SH-SY5Y (cell line): ENCODE results near the gene ADRA2C.

Experiments
- GATA2 ChIP-seq: IDR thresholded peaks from 2 replicates; pipeline ENCODE4 v1.6.1; 2011; ENCODE audit warnings: mild to moderate bottlenecking, low read depth, low read length
- GATA3 ChIP-seq: IDR thresholded peaks from 2 replicates; pipeline ENCODE4 v1.6.1; 2011; ENCODE audit warnings: low read depth, mild to moderate bottlenecking, low read length, moderate library complexity

The ADRA2C gene

DNA sequence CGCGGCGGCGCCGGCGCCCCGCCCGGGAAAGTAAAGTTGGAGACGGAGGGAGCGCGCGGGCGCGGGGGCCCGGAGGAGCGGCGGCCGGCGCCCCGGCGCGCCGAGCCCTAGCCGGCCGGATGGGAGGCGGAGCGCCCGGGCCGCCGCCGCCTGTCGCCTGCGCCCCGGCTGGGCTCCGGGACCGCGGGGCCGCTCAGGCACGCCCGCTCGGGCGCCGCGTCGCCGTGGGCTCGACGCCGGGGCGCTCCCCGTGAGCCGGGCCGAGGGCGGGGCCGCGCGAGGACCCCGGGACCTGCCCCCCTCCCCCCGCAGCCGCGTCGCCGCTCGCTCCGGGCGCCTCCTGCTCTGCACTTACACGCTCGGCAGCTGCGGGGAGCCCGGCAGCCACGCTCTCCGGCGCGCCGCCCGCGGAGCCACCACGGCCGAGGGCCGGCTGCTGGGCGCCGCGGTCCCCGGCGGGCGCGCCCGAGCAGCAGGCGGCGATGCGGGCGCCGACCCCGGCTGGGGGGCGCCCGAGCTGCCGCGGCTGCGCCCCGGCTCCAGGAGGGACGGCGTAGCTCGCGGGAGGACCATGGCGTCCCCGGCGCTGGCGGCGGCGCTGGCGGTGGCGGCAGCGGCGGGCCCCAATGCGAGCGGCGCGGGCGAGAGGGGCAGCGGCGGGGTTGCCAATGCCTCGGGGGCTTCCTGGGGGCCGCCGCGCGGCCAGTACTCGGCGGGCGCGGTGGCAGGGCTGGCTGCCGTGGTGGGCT lies at the start of gene ADRA2C:
ADRA2C (plus strand) TSS at position 350 of the 749 bp plus-strand sequence; CDS start at position 572, 222 bp downstream.
- TF ChIP-seq GATA2 (no peak), GATA3 (no peak)

DNA sequence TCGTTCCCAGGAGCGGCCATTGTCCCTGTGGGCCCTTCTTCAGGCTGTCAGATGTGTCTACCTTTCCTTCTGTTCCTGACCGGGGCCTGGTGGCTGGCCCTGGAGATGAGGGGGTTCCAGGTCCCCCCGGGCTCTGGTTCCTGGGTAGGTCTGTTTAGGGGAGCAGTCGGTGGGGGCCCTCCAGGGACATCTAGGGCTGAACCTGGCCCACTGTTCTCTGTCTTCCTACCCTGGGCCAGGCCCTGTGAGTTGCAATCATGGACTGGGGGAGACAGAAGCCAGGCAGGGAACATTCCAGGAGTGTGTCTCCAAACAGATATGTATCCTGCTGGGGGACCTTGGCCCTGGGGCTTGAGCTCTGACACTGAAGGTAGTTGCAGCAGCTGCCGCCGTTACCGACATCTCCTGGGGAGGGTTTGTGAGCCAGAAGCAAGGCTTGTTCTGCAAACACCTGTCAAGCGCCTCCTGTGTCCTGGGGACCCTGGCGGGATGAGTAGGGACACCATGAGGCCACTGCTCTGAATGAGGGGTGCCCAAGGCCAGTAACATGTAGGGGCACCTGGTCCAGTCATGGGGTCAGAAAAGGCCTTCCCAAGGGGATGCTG lies 49.5 kb upstream of the ADRA2C start:
- no peak for TF ChIP-seq GATA2
- no peak for TF ChIP-seq GATA3

DNA sequence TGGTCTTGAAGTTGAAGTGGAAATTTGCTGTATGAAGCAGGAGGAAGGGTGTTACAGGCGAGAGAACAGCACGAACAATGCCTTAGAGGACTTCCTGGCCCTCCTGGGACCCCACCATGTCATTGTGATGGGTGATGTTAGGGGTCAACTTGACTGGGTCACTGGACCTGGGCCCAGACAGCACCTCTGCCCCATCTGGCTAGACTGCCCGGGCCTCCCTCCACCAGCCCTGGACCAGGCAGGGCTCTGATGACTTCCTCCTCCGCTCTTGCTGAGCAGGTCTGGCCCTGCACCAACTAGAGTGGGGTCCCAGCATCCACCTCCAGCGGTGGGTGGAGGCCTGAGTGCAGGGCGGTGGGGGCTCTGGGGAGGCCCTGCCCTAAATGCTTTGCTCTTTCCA lies 48.9 kb upstream of the ADRA2C start:
- TF ChIP-seq GATA3 (no peak), GATA2 (no peak)

DNA sequence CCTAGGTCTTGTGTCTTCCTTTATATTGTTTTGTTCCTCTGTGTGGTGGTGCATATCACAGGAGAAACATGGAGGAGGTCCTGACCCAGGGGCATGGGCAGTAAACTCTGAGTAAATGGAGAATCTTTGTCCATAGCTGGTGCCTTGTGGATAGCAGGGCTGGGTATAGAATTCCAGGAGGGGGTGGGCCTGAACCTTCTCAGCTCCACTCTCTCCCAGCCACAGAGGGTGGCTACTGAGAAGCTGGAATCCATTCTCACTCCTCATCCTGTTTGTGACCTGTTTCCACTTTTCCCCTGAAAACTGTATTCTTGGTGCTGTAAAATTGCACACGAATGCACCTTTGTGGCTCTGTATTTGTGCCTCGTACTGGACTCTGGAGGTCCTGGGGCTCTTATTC lies 47.7 kb upstream of the ADRA2C start:
- TF ChIP-seq GATA3 (no peak), GATA2 (no peak)

DNA sequence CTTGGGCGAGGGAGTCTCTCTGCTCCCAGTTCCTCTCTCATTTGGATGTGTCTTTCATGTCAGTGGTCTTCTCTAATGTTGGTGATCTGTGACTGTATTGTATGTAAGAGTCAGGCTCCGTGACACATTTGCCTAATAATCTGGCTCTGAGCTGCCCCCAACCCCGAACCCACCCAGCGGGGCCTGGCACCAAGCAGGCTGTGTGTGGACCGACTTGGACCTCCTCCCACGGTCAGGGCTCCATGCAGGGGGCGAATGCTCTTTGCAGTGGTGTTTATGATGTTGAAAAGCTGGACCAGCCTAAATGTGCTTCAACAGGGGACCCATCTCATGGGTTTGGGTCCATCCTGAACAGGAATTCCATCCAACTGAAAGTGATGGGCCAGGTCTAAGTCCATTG lies 47.0 kb upstream of the ADRA2C start:
- no peak for TF ChIP-seq GATA2
- no peak for TF ChIP-seq GATA3

DNA sequence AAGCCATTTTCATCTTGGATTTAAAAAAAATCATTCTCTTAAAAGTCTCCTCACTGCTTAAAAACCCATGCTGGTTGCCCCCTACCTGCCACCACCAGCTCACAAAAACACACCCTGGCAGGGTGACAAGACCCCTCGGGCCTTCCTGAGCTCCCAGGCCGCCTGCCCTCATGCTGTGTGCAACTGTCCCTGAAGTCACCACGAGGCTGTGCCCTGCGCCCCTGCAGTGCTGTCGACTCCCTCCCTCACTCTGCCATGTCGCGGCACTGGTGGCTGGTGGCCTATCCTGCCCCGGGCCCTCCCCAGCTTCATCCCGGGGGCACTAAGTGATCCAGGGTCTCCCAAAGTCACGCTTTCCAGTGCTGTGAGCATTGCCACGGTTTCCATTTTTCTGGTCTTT lies 46.3 kb upstream of the ADRA2C start:
- TF ChIP-seq GATA3 = no peak
- no peak for TF ChIP-seq GATA2

DNA sequence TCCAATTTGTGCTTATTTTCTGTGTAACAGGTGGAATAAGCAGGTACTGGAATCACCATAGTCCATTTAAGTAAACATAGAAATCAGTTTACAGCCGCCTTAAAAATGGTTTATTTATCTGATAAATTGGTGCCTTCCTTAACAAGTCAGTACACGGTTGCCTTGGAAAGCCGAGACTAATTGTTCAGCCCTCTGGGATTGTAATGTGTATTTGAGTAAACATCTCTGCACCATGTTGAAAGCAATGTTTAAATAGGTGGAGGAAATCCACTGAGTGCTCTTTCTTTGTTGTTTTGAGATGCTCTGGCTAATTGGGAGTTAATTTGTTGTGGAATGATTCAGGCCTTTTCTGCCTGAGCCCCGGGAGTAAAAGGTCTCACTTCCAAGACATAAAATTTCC lies 45.7 kb upstream of the ADRA2C start:
- TF ChIP-seq GATA3 (no peak), GATA2 (no peak)

DNA sequence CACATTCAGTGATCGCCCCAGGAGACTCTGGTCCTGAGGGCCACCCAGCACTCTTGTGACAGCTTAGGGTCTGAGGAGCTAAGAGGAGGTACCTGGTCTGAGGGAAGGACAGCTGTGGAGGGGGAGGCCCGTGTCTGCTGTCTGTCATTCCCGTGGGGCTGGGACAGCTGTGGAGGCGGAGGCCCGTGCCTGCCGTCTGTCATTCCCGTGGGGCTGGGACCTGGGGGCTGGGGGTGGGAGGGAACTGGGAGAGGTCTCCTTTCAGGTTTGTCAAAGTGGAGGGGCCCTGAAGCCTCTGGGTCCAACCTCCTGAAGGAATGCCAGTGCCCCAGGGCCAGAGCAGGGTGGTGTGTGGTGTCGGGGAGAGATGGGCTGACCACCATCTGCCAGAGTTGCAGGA lies 45.0 kb upstream of the ADRA2C start:
- no peak for TF ChIP-seq GATA2
- no peak for TF ChIP-seq GATA3

DNA sequence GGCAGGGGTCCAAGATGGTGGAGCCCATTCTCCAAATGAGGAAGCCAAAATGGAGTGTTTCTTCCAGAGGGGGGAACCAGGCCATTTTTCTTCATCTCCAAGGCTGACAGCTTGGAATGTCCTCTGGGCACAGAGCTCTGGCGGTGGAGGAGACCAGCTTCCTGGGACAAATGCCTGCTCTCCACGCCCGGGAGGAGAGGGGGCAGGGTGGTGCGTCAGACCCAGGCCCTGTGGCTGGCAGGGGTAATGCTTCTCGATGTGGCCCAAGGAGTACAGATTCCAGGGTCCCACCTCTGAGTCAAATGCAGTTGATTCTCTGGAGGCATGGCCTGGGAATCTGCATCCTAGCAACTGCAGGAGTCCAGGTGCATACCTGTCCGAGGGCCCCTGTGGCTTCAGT lies 44.6 kb upstream of the ADRA2C start:
- TF ChIP-seq GATA3 = no peak

DNA sequence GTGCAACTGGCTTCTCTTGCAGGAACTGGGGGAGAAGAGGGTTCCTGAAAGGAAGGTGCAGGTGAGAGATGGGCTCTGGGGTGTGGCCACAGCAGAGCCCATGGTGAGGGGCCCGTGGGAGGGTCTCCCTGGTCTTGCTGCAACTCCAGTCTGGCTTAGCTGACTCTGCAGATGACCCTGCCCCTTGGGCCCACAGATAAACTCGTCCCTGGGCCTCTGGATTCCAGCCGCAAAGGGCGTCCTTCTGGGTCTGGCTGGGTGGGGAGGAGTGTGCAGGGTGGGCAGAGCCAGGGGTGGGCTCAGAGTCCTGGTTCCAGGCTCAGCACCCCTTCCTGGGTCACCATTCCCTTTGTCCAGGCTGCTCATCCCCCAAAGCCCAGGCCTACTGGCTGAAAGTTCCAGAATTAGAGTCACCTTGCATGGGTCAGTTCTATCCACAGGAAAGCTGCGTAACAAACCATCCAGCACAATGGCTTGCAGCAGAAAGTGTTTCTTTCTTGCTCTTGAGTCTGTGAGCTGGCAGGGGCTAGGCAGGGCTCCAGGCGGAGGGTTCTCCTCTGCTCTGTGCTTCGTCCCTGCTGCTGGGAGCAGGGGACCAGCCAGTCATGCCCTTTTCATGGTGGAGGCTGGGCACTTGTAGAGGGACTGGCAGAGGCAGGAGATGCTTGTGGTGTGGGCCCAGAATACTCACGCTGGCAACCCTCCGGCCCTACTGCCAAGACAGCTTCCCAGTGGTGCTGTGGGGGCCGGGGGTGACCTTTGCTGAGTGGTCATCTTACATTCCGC lies 43.5 kb upstream of the ADRA2C start:
- TF ChIP-seq GATA3 = no peak
- no peak for TF ChIP-seq GATA2

DNA sequence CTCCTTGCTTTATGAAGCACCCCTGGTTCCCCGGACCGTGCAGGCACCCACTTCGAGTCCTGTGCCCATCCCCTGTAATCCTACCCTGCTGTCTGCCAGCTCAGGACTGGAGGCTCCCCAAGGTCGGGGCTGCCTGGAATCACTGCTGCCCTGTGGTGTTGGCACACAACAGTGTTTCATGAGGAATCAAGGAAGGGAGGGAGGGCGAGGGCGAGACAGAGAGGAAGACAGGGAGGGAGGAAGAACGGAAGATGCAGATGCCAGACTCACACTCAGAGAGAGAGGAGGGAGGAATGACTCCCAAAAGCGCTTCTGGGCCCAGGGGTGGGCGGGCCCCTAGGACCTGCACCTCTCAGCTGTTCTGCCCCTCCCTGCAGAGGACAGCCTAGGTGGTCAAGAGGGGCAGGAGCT lies 42.9 kb upstream of the ADRA2C start:
- TF ChIP-seq GATA3 (no peak), GATA2 (no peak)

DNA sequence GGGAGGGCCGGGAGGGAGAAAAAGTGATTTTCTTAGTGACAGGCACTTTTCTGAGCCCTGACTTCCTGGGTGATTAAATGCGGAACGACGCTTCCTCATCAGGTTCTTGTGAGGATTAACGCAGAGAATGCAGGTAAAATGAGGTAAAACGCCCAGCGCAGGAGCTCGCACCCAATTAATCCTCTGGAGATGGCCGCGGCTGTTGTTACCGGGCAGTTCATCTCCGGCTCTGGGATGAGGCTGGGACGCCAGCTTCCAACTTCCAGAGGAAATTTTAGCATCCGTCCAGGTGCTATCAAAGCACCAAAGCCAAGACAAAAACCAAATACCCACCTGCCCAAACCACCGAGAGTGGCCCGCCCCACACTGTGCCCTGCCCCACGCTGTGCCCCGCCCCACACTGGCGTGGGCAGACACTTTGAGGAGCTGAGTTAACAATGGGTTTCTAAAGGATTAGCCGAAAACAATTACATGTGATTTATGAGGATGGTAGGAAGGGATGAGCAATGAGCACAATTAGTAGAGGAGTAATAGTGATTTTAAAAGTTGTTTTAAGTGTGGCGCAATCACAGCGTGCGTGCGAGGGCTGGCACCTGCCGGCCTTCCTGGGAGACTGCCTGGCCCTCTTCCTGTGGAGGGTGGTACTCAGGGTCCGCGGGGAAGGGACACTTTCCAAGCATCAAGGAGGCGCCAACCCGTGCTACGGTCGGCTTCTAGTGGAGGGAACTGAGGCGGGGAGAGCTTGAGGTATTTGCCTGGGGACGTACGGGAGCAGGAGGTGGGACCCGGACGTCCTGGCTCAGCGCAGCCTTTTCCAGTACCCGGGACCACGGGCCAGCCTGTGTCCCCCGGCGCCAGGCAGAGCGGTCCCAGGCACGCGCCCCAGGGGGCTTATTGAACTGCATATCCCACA lies 41.6 kb upstream of the ADRA2C start:
- TF ChIP-seq GATA2 (no peak), GATA3 (no peak)

DNA sequence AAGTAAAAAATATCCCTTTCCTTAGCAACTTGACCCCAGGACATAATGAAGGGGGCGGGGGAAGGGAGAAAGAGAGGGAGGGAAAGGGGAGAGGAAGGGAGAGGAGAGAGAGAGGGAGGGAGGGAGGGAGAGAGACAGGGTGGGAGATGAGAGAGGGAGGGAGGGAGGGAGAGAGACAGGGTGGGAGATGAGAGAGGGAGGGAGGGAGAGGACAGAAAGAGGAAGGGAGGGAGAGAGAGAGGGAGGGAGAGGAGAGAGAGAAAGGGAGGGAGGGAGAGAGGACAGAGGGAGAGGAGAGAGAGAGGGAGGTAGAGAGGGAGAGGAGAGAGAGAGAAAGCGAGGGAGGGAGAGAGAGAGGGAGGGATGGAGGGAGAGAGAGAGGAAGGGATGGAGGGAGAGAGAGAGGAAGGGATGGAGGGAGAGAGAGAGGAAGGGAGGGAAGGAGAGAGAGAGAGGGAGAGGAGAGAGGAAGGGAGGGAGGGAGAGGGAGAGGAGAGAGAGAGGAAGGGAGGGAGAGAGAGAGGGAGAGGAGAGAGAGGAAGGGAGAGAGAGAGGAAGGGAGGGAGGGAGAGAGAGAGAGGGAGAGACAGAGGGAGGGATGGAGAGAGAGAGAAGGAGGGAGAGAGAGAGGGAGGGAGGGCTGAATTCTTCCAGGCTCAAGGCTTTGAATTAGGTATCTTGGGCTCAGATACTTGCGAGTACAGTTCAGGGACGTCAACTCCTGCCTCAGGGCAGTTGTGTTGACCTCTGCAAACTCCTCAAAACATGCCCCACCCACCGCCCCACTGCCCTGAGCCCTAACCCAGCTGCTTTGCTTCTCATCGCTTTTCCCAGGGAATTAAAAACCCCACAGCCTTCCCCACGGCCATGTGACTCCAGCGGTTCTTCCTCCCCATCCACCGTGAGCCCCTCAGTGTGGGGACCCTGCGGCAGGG lies 40.0 kb upstream of the ADRA2C start:
- TF ChIP-seq GATA2 (no peak), GATA3 (no peak)
